Body of pancreas (tissue), 4 donors: Measurements from ENCODE around the gene SLC37A2.

ENCODE experiments used
- POLR2A ChIP-seq, 3 donors: fragments of 450-650 bp; IDR thresholded peaks; one replicate each; pipeline ENCODE4 v1.6.1; 2016; ENCODE audit warnings: antibody characterized with exemption in 3 of 3, mild to moderate bottlenecking in 2 of 3
- TF ChIP-seq, protein P1 (sequence below), 7 experiments: fragments of 450-650 bp in 4 of 7; fragments of 200-600 bp in 3 of 7; sonication (generic) in 3 of 7; IDR thresholded peaks; one replicate each; pipeline ENCODE4 v1.5.1; 2016 to 2019; ENCODE audit warnings: antibody characterized with exemption in 7 of 7

DNA sequence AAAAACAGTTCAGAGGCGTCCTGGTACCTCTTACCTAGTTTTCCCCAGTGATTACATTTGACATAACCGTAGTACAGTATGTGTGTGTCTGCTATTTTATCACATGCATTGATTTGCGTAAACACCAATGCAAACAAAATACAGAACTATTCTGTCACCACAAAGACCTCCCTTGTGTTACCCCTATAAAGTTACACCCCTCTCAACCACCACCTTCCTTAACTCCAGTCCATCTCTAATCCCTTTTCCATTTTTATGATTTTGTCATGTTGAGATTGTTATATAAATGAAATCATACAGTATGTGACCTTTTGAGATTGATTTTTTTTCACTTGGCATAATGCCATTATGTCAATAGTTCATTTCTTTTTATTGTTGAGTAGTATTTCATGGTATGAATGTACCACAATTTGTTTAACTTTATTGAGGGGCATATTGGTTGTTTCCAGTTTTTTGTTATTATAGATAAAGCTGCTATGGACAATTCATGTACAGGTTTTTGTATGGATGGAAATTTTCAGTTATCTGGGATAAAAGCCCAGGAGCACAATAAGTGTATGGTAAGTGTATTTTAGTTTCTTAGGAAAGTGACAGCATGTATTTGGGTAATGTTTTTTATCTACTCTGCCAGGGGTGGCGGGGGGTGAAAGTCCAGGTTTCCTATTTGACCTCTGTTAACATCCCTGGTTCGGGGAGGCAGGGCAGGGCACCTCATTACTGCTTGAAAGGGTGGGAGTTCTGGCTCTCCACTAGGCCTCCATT, 6.0 kb upstream of the SLC37A2 start:
- TF ChIP-seq, protein P1, sequence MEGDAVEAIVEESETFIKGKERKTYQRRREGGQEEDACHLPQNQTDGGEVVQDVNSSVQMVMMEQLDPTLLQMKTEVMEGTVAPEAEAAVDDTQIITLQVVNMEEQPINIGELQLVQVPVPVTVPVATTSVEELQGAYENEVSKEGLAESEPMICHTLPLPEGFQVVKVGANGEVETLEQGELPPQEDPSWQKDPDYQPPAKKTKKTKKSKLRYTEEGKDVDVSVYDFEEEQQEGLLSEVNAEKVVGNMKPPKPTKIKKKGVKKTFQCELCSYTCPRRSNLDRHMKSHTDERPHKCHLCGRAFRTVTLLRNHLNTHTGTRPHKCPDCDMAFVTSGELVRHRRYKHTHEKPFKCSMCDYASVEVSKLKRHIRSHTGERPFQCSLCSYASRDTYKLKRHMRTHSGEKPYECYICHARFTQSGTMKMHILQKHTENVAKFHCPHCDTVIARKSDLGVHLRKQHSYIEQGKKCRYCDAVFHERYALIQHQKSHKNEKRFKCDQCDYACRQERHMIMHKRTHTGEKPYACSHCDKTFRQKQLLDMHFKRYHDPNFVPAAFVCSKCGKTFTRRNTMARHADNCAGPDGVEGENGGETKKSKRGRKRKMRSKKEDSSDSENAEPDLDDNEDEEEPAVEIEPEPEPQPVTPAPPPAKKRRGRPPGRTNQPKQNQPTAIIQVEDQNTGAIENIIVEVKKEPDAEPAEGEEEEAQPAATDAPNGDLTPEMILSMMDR (IDR thresholded peaks at IDR 0.05) = no peak
- no peak for TF ChIP-seq POLR2A (IDR thresholded peaks at IDR 0.05)
